ENCODE results near the gene OPCML. TPM values are rescaled to one million over a fixed set of nuclear protein-coding genes. Genes with fewer than 3 reads are reported as not detected.

The OPCML gene
- total RNA-seq, 1 donor from 2014 or later = not detected

DNA sequence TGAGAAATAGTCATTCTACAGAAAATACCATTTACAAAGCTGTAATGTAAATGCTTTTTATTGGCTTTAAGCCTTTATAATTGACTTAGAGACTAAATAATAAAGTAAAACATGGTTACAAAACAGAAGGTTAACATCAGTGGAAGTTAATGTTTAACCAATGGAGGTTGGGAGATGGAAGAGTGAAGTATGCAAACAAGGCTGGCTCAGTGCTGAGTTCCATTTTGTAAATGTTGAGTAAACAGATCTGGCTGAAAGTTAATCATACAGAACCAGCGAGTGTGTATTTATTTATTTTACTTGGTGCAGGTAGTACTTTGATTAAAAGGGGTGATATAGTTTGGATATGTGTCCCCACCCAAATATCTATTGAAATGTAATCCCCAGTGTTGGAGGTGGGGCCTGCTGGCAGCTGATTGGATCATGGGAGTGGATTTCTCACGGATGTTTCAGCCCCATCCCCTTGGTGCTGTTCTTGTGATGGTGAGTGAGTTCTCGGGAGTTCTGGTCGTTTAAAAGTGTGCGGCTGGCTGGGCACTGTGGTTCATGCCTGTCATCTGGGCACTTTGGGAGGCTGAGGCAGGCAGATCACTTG, 827.4 kb downstream of the OPCML start:
- ATAC-seq (ENCODE audit: low read depth) (no peak), DNase-seq (no peak)
- TF ChIP-seq, protein P1, sequence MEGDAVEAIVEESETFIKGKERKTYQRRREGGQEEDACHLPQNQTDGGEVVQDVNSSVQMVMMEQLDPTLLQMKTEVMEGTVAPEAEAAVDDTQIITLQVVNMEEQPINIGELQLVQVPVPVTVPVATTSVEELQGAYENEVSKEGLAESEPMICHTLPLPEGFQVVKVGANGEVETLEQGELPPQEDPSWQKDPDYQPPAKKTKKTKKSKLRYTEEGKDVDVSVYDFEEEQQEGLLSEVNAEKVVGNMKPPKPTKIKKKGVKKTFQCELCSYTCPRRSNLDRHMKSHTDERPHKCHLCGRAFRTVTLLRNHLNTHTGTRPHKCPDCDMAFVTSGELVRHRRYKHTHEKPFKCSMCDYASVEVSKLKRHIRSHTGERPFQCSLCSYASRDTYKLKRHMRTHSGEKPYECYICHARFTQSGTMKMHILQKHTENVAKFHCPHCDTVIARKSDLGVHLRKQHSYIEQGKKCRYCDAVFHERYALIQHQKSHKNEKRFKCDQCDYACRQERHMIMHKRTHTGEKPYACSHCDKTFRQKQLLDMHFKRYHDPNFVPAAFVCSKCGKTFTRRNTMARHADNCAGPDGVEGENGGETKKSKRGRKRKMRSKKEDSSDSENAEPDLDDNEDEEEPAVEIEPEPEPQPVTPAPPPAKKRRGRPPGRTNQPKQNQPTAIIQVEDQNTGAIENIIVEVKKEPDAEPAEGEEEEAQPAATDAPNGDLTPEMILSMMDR (IDR thresholded peaks at IDR 0.05) = no peak
- Mint-ChIP-seq H3K9me3 (peaks cover 19% of the 10 kb centered on the region), H3K4me1 (no peaks in the 10 kb centered on the region), H3K27me3 (no peaks in the 10 kb centered on the region), H3K4me3 (no peak overlapping the region), H3K36me3 (ENCODE audit: low read depth) (no peaks in the 10 kb centered on the region), H3K27ac (no peak overlapping the region)
- intact Hi-C loops (cut with micrococcal nuclease) = no loop called here
- ChIA-PET CTCF (no interaction called here), POLR2A (interaction anchor here (0.6 kb wide), 1 partner anchor 49 kb away, joined by 7 read pairs; no protein-coding TSS in a partner anchor)

DNA sequence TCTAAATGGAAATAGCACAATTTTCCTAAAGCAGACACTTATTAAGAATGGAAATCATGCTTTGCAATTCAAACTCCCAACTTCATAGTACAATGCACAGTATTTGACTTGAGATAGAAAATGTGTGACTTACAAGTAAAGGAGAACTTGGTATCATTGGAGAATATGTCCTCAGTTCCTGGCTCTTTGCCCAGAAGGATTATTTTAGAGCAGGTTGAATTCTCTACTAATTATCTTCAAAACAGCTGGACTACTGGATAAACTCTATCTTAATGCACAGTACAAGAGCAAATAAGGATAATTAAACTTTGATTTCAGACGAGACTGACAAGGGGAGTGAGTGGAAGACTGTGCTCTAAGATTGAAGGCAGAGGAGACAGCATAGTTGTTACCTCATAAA, 839.4 kb downstream of the OPCML start:
- intact Hi-C loops (cut with micrococcal nuclease) = no loop called here
- no peak for ATAC-seq (ENCODE audit: low read depth)
- CTCF ChIA-PET = no interaction called here
- Mint-ChIP-seq H3K4me1 (no peaks in the 10 kb centered on the region), H3K27me3 (no peaks in the 10 kb centered on the region), H3K4me3 (no peak overlapping the region), H3K27ac (no peak overlapping the region), H3K9me3 (peaks cover 8% of the 10 kb centered on the region), H3K36me3 (ENCODE audit: low read depth) (no peaks in the 10 kb centered on the region)
- POLR2A ChIA-PET = no interaction called here
- TF ChIP-seq, protein P1 (IDR thresholded peaks at IDR 0.05) = no peak
- no peak for DNase-seq

GRCh38 chr11:132691848-132692550, 840.3 kb downstream of the OPCML start:
- H3K9me3 Mint-ChIP-seq = peaks cover 2% of the 10 kb centered on the region
- H3K4me3 Mint-ChIP-seq = no peak overlapping the region
- H3K27me3 Mint-ChIP-seq = no peaks in the 10 kb centered on the region
- no peaks in the 10 kb centered on the region for H3K36me3 Mint-ChIP-seq (ENCODE audit: low read depth)
- DNase-seq (no peak), ATAC-seq (ENCODE audit: low read depth) (no peak)
- intact Hi-C loops (cut with micrococcal nuclease) = no loop called here
- TF ChIP-seq, protein P1 (IDR thresholded peaks at IDR 0.05) = no peak
- H3K27ac Mint-ChIP-seq = no peak overlapping the region
- ChIA-PET CTCF (no interaction called here), POLR2A (no interaction called here)
- H3K4me1 Mint-ChIP-seq = no peaks in the 10 kb centered on the region

GRCh38 chr11:132686886-132687285, 845.4 kb downstream of the OPCML start:
- Mint-ChIP-seq H3K27me3 (no peaks in the 10 kb centered on the region), H3K4me1 (no peaks in the 10 kb centered on the region), H3K27ac (no peak overlapping the region), H3K36me3 (ENCODE audit: low read depth) (no peaks in the 10 kb centered on the region), H3K9me3 (no peaks in the 10 kb centered on the region), H3K4me3 (no peak overlapping the region)
- POLR2A ChIA-PET = no interaction called here
- TF ChIP-seq, protein P1 (IDR thresholded peaks at IDR 0.05) = no peak
- CTCF ChIA-PET = no interaction called here
- intact Hi-C loops (cut with micrococcal nuclease) = no loop called here
- ATAC-seq (ENCODE audit: low read depth) = no peak
- DNase-seq = no peak

DNA sequence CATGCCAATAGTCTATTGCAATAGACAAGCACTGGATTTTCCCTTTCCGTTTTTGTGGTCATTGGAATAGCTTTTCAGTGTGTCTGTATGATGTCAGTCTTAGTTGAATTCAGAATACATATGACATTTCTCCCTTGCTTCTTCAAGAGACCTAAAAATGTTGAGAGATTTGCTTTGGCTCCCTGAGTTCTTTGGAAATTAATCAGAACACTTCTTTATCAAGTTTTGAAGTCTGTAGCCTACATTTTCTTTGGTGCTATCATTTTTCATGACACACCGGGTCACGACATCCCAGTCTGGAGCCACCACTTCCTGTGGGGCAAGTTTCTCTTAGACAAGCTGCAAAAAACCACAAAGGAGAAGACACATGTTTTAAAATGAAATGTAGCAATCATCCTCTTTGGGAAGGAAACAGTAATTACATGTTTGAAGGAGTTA, 847.1 kb downstream of the OPCML start:
- Mint-ChIP-seq H3K9me3 (no peaks in the 10 kb centered on the region), H3K4me3 (no peak overlapping the region), H3K27me3 (no peaks in the 10 kb centered on the region), H3K27ac (no peak overlapping the region), H3K4me1 (no peaks in the 10 kb centered on the region), H3K36me3 (ENCODE audit: low read depth) (no peaks in the 10 kb centered on the region)
- ATAC-seq (ENCODE audit: low read depth) (no peak), DNase-seq (no peak)
- TF ChIP-seq, protein P1 (IDR thresholded peaks at IDR 0.05) = no peak
- ChIA-PET POLR2A (no interaction called here), CTCF (no interaction called here)
- intact Hi-C loops (cut with micrococcal nuclease) = no loop called here

Measured in activated B cell treated with CpG ODN at 0.5 μM for 24 hours (primary cell).